GM18867 (cell line): Measurements from ENCODE around the gene CNOT6.

ENCODE experiments used
- ATAC-seq: cut with Tn5 transposase; IDR thresholded peaks from one replicate; pipeline ENCODE4 v1.9.1; 2021; ENCODE audit warnings: mild to moderate bottlenecking, moderate library complexity; ENCODE audit not compliant: unreplicated experiment

The CNOT6 gene

DNA sequence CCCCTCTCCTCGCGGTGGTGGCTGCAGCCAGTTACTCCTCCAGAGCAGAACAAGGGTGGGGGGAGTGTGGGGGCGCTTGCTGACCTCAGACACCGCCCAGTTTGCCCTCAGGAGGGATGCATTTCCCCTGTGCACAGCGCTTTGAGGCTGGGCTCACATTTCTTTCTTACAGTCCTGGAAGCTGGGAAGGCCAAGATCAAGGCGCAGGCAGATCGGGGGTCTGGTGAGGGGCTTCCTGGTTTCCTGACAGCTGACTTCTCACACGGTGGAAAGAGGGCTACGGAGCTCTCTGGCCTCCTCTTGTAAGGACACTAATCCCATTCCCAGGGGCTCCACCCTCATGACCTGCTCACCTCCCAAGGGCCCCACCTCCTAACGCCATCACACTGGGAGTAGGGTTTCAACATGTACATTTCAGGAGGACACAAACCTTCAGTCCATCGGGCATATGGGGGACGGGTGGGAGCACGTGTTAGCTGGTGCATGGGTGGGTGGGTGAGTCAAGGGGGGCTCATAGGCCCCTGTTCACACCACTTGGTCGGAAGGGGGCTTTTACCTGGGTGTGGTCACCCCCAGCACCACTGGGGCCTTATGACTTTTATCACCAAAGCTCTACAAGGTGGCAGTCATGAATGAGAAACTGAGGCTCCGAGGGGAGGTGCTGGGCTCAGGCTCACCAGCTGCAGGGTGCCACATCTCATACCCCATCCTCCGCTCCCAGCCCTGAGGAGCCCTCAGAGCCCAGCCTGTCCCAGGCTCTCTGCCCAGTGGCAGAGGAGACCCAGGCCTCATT, 104.8 kb downstream of the CNOT6 start:
- no peak for ATAC-seq

GRCh38 chr5:180599590-180599914, 105.4 kb downstream of the CNOT6 start:
- no peak for ATAC-seq

GRCh38 chr5:180599981-180600553, 105.9 kb downstream of the CNOT6 start:
- ATAC-seq, result no peak

GRCh38 chr5:180600554-180601041, 106.4 kb downstream of the CNOT6 start:
- no peak for ATAC-seq

GRCh38 chr5:180601591-180602480, 107.7 kb downstream of the CNOT6 start:
- ATAC-seq, result no peak

DNA sequence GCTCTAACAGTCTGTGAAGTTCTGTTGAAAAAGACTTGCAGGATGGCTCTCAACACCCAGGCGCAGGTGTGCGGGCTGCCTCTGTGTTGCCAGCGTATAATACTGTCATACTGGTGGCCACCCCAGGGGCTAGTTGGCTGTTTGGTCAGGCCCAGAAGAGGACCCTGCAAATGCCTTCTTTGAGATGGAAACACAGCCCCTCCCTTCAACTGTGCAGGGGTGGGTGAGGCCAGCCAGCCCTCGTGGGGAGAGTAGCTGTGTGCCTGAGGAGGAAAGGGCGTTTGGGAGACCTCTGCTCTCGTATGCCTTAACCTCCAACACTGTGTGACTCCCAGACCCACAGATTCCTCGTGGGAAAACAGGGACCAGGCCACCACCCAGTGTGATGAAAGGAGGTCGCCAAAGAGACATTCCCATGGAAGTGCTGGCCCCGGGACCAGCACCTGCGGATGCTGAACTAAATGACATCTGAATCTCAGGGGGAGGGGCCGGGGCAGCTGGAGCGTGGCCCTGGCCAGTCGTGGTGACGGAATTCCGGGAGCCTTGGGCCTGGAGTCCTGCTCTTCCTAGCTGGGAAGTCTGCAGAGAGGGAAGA, 108.4 kb downstream of the CNOT6 start:
- no peak for ATAC-seq

GRCh38 chr5:180603076-180603594, 109.0 kb downstream of the CNOT6 start:
- no peak for ATAC-seq

GRCh38 chr5:180604271-180604670, 110.1 kb downstream of the CNOT6 start:
- ATAC-seq, result no peak

DNA sequence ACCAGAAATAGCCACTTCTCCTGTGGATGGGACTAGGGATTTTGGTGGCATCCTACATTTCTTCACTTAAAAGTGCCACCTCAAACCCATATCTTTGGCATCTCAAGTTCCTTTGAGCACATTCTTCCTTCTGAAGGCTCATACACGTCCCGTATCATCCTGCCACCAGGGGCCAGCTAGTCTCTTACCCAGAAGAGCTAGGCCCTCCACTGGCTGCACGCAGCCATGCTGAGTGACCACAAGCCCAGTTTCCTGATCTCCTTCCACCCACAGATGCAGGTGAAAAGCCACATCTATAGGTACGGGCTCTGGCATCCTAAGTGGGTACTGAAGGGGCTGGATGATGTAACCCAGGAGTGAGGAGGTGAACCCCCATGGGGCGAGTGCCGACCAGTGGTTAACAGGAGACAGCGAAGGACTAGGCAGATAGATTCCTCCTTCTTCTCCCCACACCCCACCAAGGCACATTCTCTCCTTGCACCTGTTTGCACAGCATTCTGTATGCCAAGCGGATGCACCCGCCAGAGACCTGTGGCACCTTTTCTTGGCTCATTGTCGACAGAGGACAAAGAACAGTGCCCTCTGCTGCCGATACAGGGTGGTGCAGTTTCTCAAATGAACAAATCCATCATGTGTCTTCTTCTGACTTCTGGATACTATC, 111.5 kb downstream of the CNOT6 start:
- peak; percentile 54 for ATAC-seq

GRCh38 chr5:180606215-180606785, 112.1 kb downstream of the CNOT6 start:
- ATAC-seq, result no peak

GRCh38 chr5:180607861-180608571, 113.8 kb downstream of the CNOT6 start:
- no peak for ATAC-seq

DNA sequence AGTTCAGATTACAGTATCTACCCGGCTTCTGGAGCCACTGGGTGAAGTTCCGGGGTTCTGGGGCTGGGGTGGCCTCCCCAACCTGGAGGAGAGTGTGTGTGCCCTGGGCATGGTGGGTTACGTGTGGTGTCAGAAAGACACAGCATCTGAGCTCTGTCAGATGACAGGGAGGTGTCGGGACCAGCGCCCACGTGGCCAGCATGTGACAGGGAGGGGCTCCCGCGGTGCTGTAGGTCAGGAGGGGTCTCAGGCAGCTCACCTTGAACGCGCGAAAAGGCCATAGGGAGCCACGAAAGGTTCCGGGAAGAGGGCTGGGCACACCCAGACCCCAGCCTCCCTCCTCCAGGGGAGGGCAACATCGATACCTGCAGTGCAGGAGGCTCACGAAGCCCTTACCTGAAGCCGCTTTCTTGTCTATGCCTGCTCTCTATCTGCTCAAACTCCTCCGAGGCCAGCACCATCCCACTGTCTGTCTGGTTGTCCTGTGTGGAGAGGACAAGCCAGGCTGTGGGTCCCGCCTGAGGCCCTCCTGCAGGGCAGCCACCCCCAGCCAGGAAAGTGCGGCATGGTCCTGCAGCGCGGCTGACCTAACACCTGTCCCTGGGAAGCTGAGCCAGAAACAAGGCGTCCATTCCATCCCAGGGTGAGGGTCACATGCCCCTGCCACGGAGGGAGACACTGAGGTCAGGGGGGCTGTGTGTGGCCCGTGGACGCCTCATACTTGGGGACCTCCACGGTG, 114.6 kb downstream of the CNOT6 start:
- no peak for ATAC-seq

DNA sequence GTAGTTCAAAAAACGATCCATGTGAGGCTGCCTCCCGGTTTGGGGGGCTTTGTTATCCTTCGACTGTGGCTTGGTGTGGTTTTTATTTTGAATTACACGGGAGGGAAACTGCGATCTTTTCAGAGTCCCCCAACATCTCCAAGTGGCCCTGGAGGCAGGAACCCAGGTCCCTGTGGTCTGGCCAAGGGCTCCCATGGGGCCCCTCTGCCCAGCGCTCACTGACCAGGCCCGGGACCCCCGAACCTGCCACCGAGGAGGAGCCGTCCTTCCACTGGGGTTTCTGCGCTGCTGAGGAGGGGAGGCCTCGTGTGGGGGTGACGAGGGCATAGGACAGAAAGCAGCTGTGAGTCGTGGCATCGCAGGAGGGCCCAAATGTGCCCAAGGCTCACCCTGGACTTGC, 115.2 kb downstream of the CNOT6 start:
- ATAC-seq, result no peak

DNA sequence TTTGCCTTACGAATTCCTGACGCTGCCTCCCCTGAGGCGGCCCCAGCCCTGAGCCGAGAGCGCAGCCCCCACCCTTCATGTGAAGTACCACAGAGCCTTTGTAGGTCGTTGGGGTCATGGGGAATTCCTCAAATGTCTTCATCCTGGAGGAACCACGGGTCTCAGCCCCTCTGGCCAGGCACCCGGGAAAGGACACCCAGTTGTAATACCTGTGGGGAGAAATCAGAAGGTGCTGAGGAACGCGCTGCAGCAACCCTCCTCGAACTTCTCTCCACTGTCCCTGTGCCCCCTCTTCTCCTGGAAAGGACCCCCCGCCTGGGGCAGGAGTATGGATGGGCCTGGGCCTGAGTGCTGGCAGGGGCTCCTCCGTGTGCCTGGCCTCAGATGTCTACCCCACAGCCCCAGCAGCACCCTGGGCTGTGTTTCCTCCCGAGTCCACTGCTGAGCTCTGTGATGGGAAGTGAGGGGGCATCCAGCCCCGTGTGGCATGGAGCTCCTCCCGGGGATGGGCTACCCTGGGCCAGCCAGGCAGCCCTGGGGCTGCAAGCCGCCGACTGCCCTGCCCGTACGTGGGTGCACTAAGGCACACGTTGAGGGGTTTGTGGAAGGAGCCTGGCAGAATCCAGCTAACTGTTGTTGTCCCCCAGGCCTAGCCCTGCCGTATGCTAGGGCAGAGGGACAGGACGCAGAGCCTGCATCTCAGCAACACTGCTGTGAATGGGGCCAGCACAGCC, 115.8 kb downstream of the CNOT6 start:
- ATAC-seq, result no peak

DNA sequence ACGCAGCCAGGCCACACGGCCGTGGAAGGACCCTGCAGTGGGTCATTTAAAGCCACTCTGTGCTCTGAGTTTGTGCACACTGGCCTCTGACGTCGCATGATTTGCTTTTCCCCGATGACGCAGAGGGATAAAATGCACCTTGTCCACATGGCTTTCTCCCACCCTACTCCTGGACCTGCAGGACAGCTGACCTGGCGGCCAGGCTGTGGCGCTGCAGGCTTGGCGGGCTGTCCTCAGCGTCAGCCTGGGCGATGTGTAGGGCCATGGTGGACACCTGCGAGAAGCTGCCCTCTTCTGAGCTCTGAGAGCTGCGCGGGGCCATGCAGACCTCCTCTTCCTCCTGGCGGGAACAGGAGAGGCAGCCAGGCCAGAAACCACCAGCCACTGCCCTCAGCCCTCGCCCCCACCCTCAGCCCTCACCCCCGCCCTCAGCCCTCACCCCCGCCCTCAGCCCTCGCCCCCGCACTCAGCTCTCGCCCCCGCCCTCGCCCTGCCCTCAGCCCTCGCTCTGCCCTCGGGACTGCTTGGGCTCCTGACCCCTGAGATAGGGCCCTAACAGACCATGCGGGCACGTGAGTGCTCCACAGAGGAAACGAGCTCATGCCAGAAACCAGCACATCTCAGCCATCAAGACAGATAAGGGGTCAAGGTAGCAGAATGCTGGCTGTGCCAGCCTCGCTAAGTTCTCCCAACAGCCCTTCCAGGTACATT, 117.1 kb downstream of the CNOT6 start:
- ATAC-seq, result no peak

DNA sequence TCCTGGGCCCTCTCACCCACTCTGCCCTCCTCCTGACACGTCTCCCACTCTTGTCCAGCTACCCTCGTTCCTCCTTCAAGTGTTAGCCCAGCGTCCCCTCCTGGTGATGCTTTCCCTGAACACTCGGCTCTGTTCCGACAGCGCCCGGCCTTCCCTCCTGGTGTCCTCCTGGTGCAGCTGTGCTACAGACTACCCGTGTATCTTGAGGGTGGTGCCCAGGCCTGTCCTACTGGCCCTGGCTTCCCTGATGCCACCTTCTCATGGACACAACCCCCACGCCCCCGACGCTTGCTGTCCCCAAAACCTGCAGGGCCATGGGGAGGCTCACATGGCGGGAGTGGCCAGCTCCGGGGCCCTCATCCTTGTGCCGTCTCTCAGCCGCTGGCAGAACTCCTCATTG, 118.5 kb downstream of the CNOT6 start:
- ATAC-seq, result no peak

GRCh38 chr5:180613188-180613813, 119.1 kb downstream of the CNOT6 start:
- ATAC-seq, result no peak
